NCI-H2081 treated with DMSO at 0.1 percent for 48 hours (cell line): ENCODE measurements around the gene MIER1.
A peak's percentile ranks its signal among the peaks of the same experiment; 100 is the strongest.
"Not testable (repeated sequence)": the region's sequence is repeated elsewhere in the genome, so short reads cannot be mapped to it uniquely, and the experiment has no call there.

ENCODE experiments used
- DNase-seq: peaks from one replicate; lab custom pipeline; 2025; lab: John Stamatoyannopoulos, UW

MIER1 gene

GRCh38 chr1:66938613-66939012, 13.8 kb downstream of the MIER1 start:
- DNase-seq: no peak

GRCh38 chr1:66940981-66941380, 16.2 kb downstream of the MIER1 start:
- no peak for DNase-seq

GRCh38 chr1:66943361-66943969, 18.7 kb downstream of the MIER1 start:
- no peak for DNase-seq

GRCh38 chr1:66944330-66945274, 19.8 kb downstream of the MIER1 start:
- DNase-seq: no peak

DNA sequence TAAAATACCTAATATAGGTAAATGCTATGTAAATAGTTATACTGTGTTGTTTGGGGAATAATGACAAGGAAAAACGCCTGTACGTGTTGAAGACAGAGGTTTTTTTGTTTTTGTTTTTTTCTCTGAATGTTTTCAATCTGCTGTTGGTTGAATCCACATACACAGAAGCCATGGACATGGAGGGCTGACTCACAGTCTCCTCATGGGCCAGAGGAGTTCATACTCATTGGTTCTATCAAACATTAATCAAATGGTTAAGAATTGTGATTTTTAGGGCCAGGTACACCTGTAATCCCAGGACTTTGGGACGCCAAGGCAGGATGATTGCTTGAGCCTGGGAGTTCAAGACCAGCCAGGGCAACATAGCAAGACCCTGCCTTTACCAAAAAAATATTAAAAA, 20.5 kb downstream of the MIER1 start:
- no peak for DNase-seq

GRCh38 chr1:66947267-66947666, 22.5 kb downstream of the MIER1 start:
- DNase-seq: no peak

GRCh38 chr1:66951513-66951912, 26.7 kb downstream of the MIER1 start:
- DNase-seq: no peak

DNA sequence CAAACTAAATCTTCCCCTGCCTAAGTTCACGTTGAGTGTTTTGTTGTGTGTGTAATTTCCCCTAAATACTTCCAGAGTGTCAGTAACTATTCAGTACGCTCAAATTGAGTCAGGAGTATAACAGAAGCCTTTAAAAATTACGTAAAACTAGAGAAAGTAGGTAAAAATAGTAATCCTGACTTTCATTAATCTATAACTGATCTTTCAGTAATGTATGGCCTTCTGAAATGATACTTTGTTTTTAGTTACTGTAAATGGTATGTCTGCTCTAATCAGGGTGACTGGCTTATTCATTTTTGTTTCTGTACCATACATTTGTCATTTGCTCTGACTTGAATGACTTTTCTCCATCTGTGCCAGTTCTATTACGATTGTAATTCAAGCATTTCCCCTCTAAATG, 29.4 kb downstream of the MIER1 start:
- DNase-seq: no peak

GRCh38 chr1:66957938-66958337, 33.1 kb downstream of the MIER1 start:
- DNase-seq: no peak

GRCh38 chr1:66966188-66966873, 41.5 kb downstream of the MIER1 start:
- not testable (repeated sequence) for DNase-seq

DNA sequence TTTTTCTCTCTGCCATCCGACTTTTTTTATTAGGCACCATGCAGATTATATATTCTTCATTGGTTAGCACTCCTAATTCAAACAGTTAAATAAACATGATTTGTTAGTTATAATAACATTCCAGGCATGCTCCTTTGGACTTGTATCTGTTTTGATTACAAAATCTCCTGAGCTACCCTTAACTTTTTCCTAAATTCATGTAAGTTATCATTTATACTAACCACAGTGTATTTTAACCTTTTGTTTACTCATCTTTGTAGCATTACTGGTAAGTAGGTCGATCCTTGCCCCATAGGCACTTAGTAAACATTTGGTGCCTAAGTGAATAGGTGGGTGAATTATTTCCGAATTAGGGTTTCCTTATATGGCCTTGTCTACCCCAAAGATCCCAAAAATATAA, 43.8 kb downstream of the MIER1 start:
- DNase-seq: no peak

GRCh38 chr1:66978201-66978600, 53.4 kb downstream of the MIER1 start:
- DNase-seq: no peak

DNA sequence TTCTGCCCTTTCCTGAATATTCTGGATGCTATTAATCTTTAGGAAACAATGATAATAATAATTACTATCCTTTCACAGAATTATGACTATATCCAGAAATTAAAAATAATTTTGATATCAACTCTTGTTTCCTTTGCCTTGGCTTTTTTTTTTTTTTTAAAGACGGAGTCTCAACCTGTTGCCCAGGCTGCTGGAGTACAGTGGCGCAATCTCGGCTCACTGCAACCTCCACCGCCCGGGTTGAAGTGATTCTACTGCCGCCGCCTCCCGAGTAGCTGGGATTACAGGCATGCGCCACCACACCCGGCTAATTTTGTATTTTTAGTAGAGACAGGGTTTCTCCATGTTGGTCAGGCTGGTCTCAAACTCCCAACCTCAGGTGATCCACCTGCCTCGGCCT, 54.8 kb downstream of the MIER1 start:
- not testable (repeated sequence) for DNase-seq

DNA sequence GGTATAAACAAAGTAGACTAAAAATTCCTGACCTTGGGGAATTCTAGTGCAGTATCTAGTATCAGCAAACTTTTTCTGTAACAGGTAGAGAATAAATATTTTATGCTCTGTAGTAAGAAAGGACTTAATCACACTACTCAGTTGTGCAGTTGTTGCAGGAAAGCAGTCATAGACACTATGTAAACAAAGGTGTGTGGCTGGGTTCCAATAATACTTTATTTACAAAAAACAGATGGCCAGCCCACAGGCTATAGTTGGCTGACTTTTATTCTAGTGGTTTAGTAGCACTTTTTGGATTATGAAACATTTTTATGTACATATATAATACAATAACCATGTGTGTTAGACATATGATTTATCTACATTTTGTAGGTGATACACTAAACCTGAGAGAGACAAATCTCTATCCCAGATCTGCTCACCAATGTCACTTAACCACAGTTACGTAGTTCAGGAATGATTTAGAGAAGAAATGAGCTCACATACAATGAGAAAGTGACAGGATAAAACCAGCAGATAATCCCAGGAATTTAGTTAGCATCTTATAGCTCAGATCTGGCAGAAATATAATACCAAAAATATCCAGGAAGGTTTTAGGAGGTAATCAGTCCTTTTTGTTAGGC, 56.1 kb downstream of the MIER1 start:
- no peak for DNase-seq

DNA sequence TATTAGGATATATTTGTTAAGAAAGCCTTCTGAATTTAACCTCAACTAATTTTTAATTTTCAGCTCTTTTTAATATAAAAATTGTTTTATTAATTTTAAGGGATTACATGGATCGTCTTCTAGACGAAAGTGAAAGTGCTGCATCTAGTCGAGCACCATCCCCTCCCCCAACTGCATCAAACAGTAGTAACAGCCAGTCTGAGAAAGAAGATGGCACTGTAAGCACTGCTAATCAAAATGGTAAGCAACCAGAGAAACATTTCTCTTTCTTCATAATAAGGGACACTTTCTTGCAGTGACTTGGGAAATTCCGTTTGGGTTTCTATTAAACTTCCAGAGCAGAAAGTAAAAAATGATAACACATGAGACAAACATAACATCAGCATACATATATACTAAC, 56.9 kb downstream of the MIER1 start:
- no peak for DNase-seq

GRCh38 chr1:66982561-66983260, 57.9 kb downstream of the MIER1 start:
- DNase-seq: no peak

DNA sequence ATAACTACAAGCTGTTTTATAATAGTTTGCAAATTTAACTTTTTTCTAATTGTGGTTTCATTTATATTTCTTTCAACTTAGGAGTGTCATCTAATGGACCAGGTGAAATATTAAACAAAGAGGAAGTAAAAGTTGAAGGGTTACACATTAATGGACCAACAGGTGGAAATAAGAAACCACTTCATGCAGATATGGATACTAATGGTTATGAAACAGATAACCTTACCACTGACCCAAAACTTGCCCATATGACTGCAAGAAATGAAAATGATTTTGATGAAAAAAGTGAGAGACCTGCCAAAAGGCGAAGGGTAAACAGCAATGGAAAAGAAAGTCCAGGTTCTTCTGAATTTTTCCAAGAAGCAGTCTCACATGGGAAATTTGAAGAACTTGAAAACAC, 59.7 kb downstream of the MIER1 start:
- no peak for DNase-seq

DNA sequence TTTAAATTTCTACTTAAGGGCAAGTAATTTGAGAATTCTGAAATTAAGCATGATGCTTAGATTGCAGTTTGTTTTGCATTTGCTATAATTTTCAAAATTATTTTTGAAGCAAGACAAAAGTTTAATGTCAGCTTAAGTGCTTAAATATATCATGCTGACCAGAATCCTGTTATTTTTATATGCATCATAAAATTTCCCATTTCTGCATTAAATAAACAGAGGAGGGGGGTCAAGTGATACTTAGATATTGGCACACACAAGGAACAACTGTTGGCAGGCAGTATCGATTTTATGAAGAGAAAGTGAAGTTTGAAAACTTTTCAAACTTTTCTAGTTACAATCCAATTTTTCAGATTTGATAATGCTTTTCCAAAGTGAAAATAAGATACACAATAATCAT, 61.0 kb downstream of the MIER1 start:
- DNase-seq: no peak

GRCh38 chr1:66993076-66993475, 68.3 kb downstream of the MIER1 start:
- no peak for DNase-seq

DNA sequence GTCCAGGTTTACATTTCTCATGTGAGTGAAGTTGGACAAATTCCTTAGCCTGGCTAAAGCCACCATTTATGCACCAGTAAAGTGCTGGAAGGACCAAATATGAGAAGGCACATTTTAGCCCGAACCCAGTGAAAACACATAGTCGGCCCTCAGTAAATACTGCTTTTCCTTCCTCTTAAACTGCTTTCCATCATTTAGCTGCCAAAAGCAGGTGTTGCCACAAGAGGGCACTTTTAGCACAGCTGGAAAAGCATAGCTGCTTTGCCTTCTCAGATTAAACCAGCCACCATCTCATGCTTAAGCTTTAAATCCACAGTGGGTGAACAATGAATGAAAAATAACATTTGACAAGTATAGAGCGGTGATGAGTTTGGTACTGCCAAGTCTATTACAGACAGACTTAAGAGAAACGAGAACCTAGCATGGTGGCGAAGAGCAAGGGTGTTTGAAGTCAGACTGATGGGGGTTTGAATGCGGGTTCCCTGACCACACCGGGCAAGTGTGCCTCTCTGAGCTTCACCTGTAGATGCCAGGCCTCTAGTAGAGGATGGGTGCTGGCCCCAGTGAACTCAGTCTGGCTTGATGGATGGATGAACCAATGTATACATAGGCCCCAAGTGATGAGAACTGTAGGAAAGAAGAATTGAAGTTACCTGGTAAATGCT, 71.4 kb downstream of the MIER1 start:
- peak; percentile 49 for DNase-seq

DNA sequence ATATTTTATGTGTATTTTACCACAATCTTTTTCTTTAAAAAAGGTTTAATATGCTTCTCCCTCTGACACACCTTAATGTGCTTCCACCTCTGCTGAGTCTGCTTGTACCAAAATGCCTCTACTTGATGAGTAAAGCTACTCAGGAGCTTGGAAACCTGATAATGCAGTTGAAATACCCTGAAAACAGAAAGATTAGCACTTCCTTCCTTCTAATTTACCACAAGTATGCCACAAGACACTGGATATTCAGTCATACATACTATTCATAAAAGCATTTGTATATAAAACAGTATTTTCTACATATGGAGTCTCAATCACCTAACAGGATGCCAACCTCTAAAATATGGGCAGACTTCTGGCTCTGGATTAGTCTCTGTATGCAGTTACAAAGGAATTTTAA, 74.2 kb downstream of the MIER1 start:
- DNase-seq: no peak
